Measurements from ENCODE around the gene PNLDC1.

- TF ChIP-seq CTCF (IDR thresholded peaks at IDR 0.05) (no peak), POLR2A (IDR thresholded peaks at IDR 0.05) (no peak)
Measured at GRCh38 chr6:159858259-159858658, 58.2 kb downstream of the PNLDC1 start.

All from heart left ventricle (tissue), 13 donors.